ENCODE results near the gene HSPB7.

The HSPB7 gene

GRCh38 chr1:15994590-15995351 is 23.1 kb downstream of the HSPB7 start:
- TF ChIP-seq, protein P1, sequence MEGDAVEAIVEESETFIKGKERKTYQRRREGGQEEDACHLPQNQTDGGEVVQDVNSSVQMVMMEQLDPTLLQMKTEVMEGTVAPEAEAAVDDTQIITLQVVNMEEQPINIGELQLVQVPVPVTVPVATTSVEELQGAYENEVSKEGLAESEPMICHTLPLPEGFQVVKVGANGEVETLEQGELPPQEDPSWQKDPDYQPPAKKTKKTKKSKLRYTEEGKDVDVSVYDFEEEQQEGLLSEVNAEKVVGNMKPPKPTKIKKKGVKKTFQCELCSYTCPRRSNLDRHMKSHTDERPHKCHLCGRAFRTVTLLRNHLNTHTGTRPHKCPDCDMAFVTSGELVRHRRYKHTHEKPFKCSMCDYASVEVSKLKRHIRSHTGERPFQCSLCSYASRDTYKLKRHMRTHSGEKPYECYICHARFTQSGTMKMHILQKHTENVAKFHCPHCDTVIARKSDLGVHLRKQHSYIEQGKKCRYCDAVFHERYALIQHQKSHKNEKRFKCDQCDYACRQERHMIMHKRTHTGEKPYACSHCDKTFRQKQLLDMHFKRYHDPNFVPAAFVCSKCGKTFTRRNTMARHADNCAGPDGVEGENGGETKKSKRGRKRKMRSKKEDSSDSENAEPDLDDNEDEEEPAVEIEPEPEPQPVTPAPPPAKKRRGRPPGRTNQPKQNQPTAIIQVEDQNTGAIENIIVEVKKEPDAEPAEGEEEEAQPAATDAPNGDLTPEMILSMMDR (IDR thresholded peaks at IDR 0.05; ENCODE audit: insufficient read depth, low read length): peak; percentile 75
- TF ChIP-seq GABPA (IDR thresholded peaks at IDR 0.05; ENCODE audit: low read depth) (no peak), SPI1 (IDR thresholded peaks at IDR 0.05; ENCODE audit: borderline replicate concordance, low read depth) (no peak), REST (IDR thresholded peaks at IDR 0.05; ENCODE audit: insufficient replicate concordance, low read depth) (no peak), POLR2AphosphoS5 (IDR thresholded peaks at IDR 0.05; ENCODE audit: low read depth) (no peak)
- Histone ChIP-seq H3K27ac (replicated peaks) (no peak overlapping the region), H3K27me3 (ENCODE audit: insufficient read depth, poor library complexity, severe bottlenecking) (no peaks in the 10 kb centered on the region), H3K4me3 (replicated peaks; ENCODE audit: insufficient read depth, low read length) (no peak overlapping the region)
- peak in 1 of 2 experiments; percentile 21 for DNase-seq (ENCODE audit: low read depth in 1 of 2, low spot score in 1 of 2)

- no peak for DNase-seq (ENCODE audit: low read depth in 1 of 2, low spot score in 1 of 2)
- TF ChIP-seq POLR2AphosphoS5 (IDR thresholded peaks at IDR 0.05; ENCODE audit: low read depth) (no peak), REST (IDR thresholded peaks at IDR 0.05; ENCODE audit: insufficient replicate concordance, low read depth) (no peak), SPI1 (IDR thresholded peaks at IDR 0.05; ENCODE audit: borderline replicate concordance, low read depth) (no peak), GABPA (IDR thresholded peaks at IDR 0.05; ENCODE audit: low read depth) (no peak)
- TF ChIP-seq, protein P1 (IDR thresholded peaks at IDR 0.05; ENCODE audit: insufficient read depth, low read length): no peak
- Histone ChIP-seq H3K4me3 (replicated peaks; ENCODE audit: insufficient read depth, low read length) (no peak overlapping the region), H3K27me3 (ENCODE audit: insufficient read depth, poor library complexity, severe bottlenecking) (no peaks in the 10 kb centered on the region), H3K27ac (replicated peaks) (no peak overlapping the region)
Measured at GRCh38 chr1:15994081-15994480, 23.8 kb downstream of the HSPB7 start.

DNA sequence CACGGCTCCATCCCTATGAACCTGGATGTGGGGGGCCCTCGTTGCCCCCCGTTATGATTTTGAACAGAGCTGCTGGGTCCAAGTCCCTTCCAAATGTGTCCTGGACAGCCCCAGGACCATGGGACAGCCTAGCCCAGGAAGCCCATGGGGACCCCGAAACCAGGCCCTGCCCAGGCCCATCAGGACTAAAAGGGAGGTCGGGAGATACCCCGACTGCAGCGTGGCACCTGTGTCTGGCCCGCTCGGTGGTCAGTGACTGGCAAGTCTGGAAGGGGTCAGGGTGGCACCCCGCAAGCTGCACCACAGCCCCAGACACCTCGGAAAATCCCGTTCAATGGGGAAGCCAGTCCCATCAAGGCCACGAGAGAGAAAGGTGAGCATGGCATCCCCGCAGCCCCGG is 24.2 kb downstream of the HSPB7 start:
- no peak for DNase-seq (ENCODE audit: low read depth in 1 of 2, low spot score in 1 of 2)
- TF ChIP-seq GABPA (IDR thresholded peaks at IDR 0.05; ENCODE audit: low read depth) (no peak), POLR2AphosphoS5 (IDR thresholded peaks at IDR 0.05; ENCODE audit: low read depth) (no peak), SPI1 (IDR thresholded peaks at IDR 0.05; ENCODE audit: borderline replicate concordance, low read depth) (no peak), REST (IDR thresholded peaks at IDR 0.05; ENCODE audit: insufficient replicate concordance, low read depth) (no peak)
- TF ChIP-seq, protein P1 (IDR thresholded peaks at IDR 0.05; ENCODE audit: insufficient read depth, low read length): no peak
- no peaks in the 10 kb centered on the region for H3K27me3 ChIP-seq (ENCODE audit: insufficient read depth, poor library complexity, severe bottlenecking)
- no peak overlapping the region for H3K27ac ChIP-seq (replicated peaks)
- no peak overlapping the region for H3K4me3 ChIP-seq (replicated peaks; ENCODE audit: insufficient read depth, low read length)

Measured in HL-60 (cell line).